Lung (tissue), 12 donors: Measurements from ENCODE around the gene MISP3. TPM values are rescaled to one million over a fixed set of nuclear protein-coding genes. Genes with fewer than 3 reads are reported as not detected.

Experiments
- ATAC-seq: fragments of 200-7000 bp; cut with Tn5 transposase; one replicate; pipeline ENCODE4 v1.9.1; 2020; ENCODE audit warnings: moderate number of reproducible peaks; ENCODE audit not compliant: insufficient read depth, low FRiP score
- DNase-seq, 3 donors: peaks; one replicate each; pipeline ENCODE4 v3.0.0-alpha.2; 2013 to 2017
- H3K27ac ChIP-seq, 2 donors: one replicate each; pipeline ENCODE4 v1.5.1; 2013; ENCODE audit warnings: mild to moderate bottlenecking in 2 of 2, moderate library complexity in 2 of 2, control low read depth in 1 of 2, inconsistent platforms in 1 of 2, low read depth in 1 of 2, low read length in 1 of 2
- H3K27me3 ChIP-seq, 3 donors: one replicate each; pipeline ENCODE4 v1.5.1; 2013; ENCODE audit warnings: low read length in 2 of 3; ENCODE audit not compliant: control insufficient read depth in 3 of 3, insufficient read depth in 3 of 3
- H3K36me3 ChIP-seq, 4 donors: one replicate each; pipeline ENCODE4 v1.5.1; 2013; ENCODE audit warnings: low read length in 4 of 4, mild to moderate bottlenecking in 1 of 4, moderate library complexity in 1 of 4; ENCODE audit not compliant: control insufficient read depth in 4 of 4, insufficient read depth in 4 of 4
- H3K4me1 ChIP-seq, 5 donors: one replicate each; pipeline ENCODE4 v1.5.1; 2013; ENCODE audit warnings: low read length in 5 of 5, mild to moderate bottlenecking in 2 of 5, moderate library complexity in 1 of 5; ENCODE audit not compliant: control insufficient read depth in 5 of 5, insufficient read depth in 5 of 5
- H3K4me3 ChIP-seq: one replicate; pipeline ENCODE4 v1.5.1; 2013; ENCODE audit warnings: mild to moderate bottlenecking, control low read depth, moderate library complexity
- H3K9ac ChIP-seq, 2 donors: one replicate each; pipeline ENCODE4 v1.5.1; 2013; ENCODE audit warnings: low read length in 2 of 2, control low read depth in 1 of 2; ENCODE audit not compliant: insufficient read depth in 1 of 2
- H3K9me3 ChIP-seq, 4 donors: one replicate each; pipeline ENCODE4 v1.5.1; 2013; ENCODE audit warnings: low read length in 3 of 4, mild to moderate bottlenecking in 1 of 4, moderate library complexity in 1 of 4; ENCODE audit not compliant: control insufficient read depth in 4 of 4, insufficient read depth in 3 of 4
- CTCF ChIP-seq: IDR thresholded peaks from 2 replicates; pipeline ENCODE4 v1.5.1; 2012; ENCODE audit warnings: mild to moderate bottlenecking; ENCODE audit errors: control extremely low read depth, extremely low read depth
- WGBS, 2 donors: extraction: QIAGEN DNeasy Blood & Tissue Kit; methylation state at CpG; one replicate each; pipeline ENCODE4 v1.1.7; 2013; 5-methylcytosine and 5-hydroxymethylcytosine counted together
- polyA plus RNA-seq, 2 donors: library from polyadenylated mRNA; stranded (reverse); fragments of 200-250 nt; gene quantifications; one replicate each; pipeline ENCODE4 v1.2.1, GENCODE V29; 2013
- total RNA-seq, 2 donors: library from RNA; depleted of rRNA in 1 of 2; stranded (reverse); fragments of >200 nt in 1 of 2; gene quantifications; one replicate each; pipeline ENCODE4 v1.2.1, GENCODE V29; 2014 to 2021
- donor health status: control.
- donor health status: control.
- donor health status: Bipolar disorder and iron deficiency.
- donor health status: healthy.
- donor health status: DM: yes; HTN: yes; CAD: no.

MISP3 gene
- total and polyA plus RNA-seq, 4 donors, result 3.5 to 11.2 (median 7.4) TPM

- no peak for DNase-seq
- Histone ChIP-seq H3K27ac (no peak overlapping the region), H3K9me3 (peaks cover 0 to 6% (median 1%) of the 10 kb centered on the region in 4 donors), H3K36me3 (peaks cover 0 to 21% (median 3%) of the 10 kb centered on the region in 4 donors), H3K4me1 (peaks cover under 1 to 8% (median 1%) of the 10 kb centered on the region in 5 donors), H3K9ac (no peak overlapping the region), H3K4me3 (no peak overlapping the region), H3K27me3 (no peaks in the 10 kb centered on the region)
- 95 to 98% methylated on average over 3 of the region's 3 CpGs for WGBS, 2 donors
- no peak for ATAC-seq
- no peak for TF ChIP-seq CTCF
These were observed 19.6 kb upstream of the MISP3 start for GRCh38 chr19:14053032-14053431.

DNA sequence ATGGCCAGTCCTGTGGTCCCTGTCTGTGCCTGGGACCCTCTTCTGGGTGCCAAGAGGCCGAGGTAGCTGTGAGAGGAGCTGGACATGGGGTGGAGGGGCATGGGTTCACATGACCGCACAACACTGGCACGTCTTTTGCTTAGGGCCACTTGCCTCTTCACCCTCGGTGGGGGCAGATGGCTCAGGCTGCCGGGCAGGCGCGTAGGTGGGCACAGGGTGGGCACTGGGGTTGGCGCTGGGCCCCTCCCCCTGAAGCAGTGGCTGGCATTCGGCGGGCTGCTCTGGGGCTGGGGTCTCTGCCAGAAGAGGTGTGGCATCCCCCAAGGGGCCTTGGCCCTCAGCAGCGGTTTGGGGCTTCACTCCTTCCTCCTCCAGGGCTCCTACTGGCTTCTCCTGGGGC lies 19.1 kb upstream of the MISP3 start:
- no peak overlapping the region for H3K9ac ChIP-seq
- no peak for TF ChIP-seq CTCF
- H3K36me3 ChIP-seq, result peaks cover 0 to 19% (median 3%) of the 10 kb centered on the region in 4 donors
- 92 to 93% methylated on average over 11 of the region's 11 CpGs for WGBS, 2 donors
- H3K27me3 ChIP-seq, result peaks cover 0 to 3% (median 3%) of the 10 kb centered on the region in 3 donors
- peaks cover 0 to 6% (median 0%) of the 10 kb centered on the region in 4 donors for H3K9me3 ChIP-seq
- no peak for DNase-seq
- ATAC-seq, result no peak
- H3K4me1 ChIP-seq, result peaks cover 1 to 11% (median 4%) of the 10 kb centered on the region in 5 donors
- H3K27ac ChIP-seq, result no peak overlapping the region
- no peak overlapping the region for H3K4me3 ChIP-seq

DNA sequence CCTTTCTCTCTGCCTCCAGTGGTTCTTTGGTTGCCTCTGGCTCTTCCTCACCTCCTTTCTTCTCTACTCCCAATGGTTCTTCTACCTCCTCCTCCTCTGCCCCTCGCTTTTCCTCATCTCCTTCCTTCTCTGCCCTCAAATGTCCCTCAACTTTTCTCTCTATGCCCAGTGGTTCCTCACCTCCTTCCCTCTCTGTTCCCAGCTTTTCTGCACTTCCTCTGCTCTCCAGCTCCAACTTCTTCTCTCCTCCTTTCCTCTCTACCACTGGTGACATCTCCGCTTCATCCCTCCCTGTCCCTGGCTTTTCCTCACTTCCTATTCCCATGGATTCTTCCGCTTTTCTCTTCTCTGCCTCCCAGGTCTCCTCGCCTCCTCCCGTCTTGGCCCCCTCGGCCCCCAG lies 18.5 kb upstream of the MISP3 start:
- Histone ChIP-seq H3K27me3 (peaks cover 0 to 6% (median 5%) of the 10 kb centered on the region in 3 donors), H3K4me1 (peaks cover 3 to 11% (median 4%) of the 10 kb centered on the region in 5 donors), H3K36me3 (peaks cover 0 to 16% (median 3%) of the 10 kb centered on the region in 4 donors), H3K9me3 (peaks cover 0 to 6% (median 0%) of the 10 kb centered on the region in 4 donors), H3K4me3 (no peak overlapping the region), H3K27ac (no peak overlapping the region), H3K9ac (no peak overlapping the region)
- DNase-seq, result no peak
- no peak for ATAC-seq
- no peak for TF ChIP-seq CTCF
- 75 to 78% methylated on average over 6 of the region's 6 CpGs for WGBS, 2 donors

GRCh38 chr19:14054721-14055120 lies 17.9 kb upstream of the MISP3 start:
- H3K27me3 ChIP-seq, result peaks cover 0 to 6% (median 5%) of the 10 kb centered on the region in 3 donors
- ATAC-seq (no peak), DNase-seq (no peak)
- TF ChIP-seq CTCF, result no peak
- H3K9ac ChIP-seq, result no peak overlapping the region
- H3K36me3 ChIP-seq, result peaks cover 0 to 15% (median 3%) of the 10 kb centered on the region in 4 donors
- H3K4me3 ChIP-seq, result no peak overlapping the region
- 41 to 61% methylated on average over 11 of the region's 11 CpGs for WGBS, 2 donors
- peaks cover 3 to 11% (median 4%) of the 10 kb centered on the region in 5 donors for H3K4me1 ChIP-seq
- H3K9me3 ChIP-seq, result peaks cover 0 to 6% (median 0%) of the 10 kb centered on the region in 4 donors
- H3K27ac ChIP-seq, result no peak overlapping the region
